ENCODE data around the gene RNF169. TPM values are rescaled to one million over a fixed set of nuclear protein-coding genes. Genes with fewer than 3 reads are reported as not detected.
"Not testable (repeated sequence)": the region's sequence is repeated elsewhere in the genome, so short reads cannot be mapped to it uniquely, and the experiment has no call there.

The RNF169 gene
- total RNA-seq, 2 donors from 2014 or later: 20.9 to 21.2 TPM

GRCh38 chr11:74768172-74768651, 19.6 kb downstream of the RNF169 start:
- not testable (repeated sequence) for H3K9me3 Mint-ChIP-seq, H3K27me3 Mint-ChIP-seq, H3K36me3 Mint-ChIP-seq
- DNase-seq (ENCODE audit: low spot score): peak; percentile 71
- Mint-ChIP-seq H3K4me1 (ENCODE audit: low read depth in 2 of 2) (peaks cover 42 to 47% of the 10 kb centered on the region in 2 donors), H3K27ac (peak overlapping the region; percentile 32 to 59), H3K4me3 (peak overlapping the region; percentile 63)
- peak; percentile 83 to 91 for ATAC-seq

GRCh38 chr11:74769055-74769707, 20.5 kb downstream of the RNF169 start:
- no peak for DNase-seq (ENCODE audit: low spot score)
- Mint-ChIP-seq H3K9me3 (no peaks in the 10 kb centered on the region), H3K4me1 (ENCODE audit: low read depth in 2 of 2) (peaks cover 39 to 40% of the 10 kb centered on the region in 2 donors), H3K27ac (peak overlapping the region; percentile 32 to 59), H3K27me3 (no peaks in the 10 kb centered on the region), H3K4me3 (peak overlapping the region; percentile 63), H3K36me3 (peaks cover 4% of the 10 kb centered on the region)
- ATAC-seq: no peak

GRCh38 chr11:74770456-74770855, 21.8 kb downstream of the RNF169 start:
- H3K4me3 Mint-ChIP-seq: no peak overlapping the region

GRCh38 chr11:74771139-74771538, 22.5 kb downstream of the RNF169 start:
- Mint-ChIP-seq H3K9me3 (no peaks in the 10 kb centered on the region), H3K4me3 (no peak overlapping the region), H3K4me1 (ENCODE audit: low read depth in 2 of 2) (peaks cover 42 to 50% of the 10 kb centered on the region in 2 donors), H3K36me3 (no peaks in the 10 kb centered on the region), H3K27ac (peak overlapping the region; percentile 21 to 71), H3K27me3 (no peaks in the 10 kb centered on the region)
- no peak for ATAC-seq
- no peak for DNase-seq (ENCODE audit: low spot score)

More at GRCh38 chr11:74770456-74770855, 21.8 kb downstream of the RNF169 start:
- Mint-ChIP-seq H3K36me3 (no peaks in the 10 kb centered on the region), H3K27ac (peak overlapping the region; percentile 53 to 71), H3K9me3 (no peaks in the 10 kb centered on the region), H3K27me3 (no peaks in the 10 kb centered on the region), H3K4me1 (ENCODE audit: low read depth in 2 of 2) (peaks cover 47 to 48% of the 10 kb centered on the region in 2 donors)
- ATAC-seq (no peak), DNase-seq (ENCODE audit: low spot score) (no peak)

GRCh38 chr11:74773476-74773875, 24.8 kb downstream of the RNF169 start:
- no peaks in the 10 kb centered on the region for H3K9me3 Mint-ChIP-seq
- no peaks in the 10 kb centered on the region for H3K36me3 Mint-ChIP-seq
- ATAC-seq (no peak), DNase-seq (ENCODE audit: low spot score) (no peak)
- peaks cover 39 to 50% of the 10 kb centered on the region in 2 donors for H3K4me1 Mint-ChIP-seq (ENCODE audit: low read depth in 2 of 2)
- H3K27ac Mint-ChIP-seq: no peak overlapping the region
- H3K27me3 Mint-ChIP-seq: no peaks in the 10 kb centered on the region
- no peak overlapping the region for H3K4me3 Mint-ChIP-seq

GRCh38 chr11:74775762-74776161, 27.1 kb downstream of the RNF169 start:
- Mint-ChIP-seq H3K27me3 (no peaks in the 10 kb centered on the region), H3K36me3 (no peaks in the 10 kb centered on the region), H3K4me1 (ENCODE audit: low read depth in 2 of 2) (peaks cover 23 to 31% of the 10 kb centered on the region in 2 donors), H3K4me3 (no peak overlapping the region), H3K9me3 (no peaks in the 10 kb centered on the region), H3K27ac (no peak overlapping the region)
- no peak for DNase-seq (ENCODE audit: low spot score)
- no peak for ATAC-seq

- Mint-ChIP-seq H3K27me3 (no peaks in the 10 kb centered on the region), H3K9me3 (no peaks in the 10 kb centered on the region), H3K36me3 (no peaks in the 10 kb centered on the region), H3K4me3 (no peak overlapping the region), H3K27ac (no peak overlapping the region), H3K4me1 (ENCODE audit: low read depth in 2 of 2) (peaks cover 20 to 31% of the 10 kb centered on the region in 2 donors)
- ATAC-seq: no peak
- DNase-seq (ENCODE audit: low spot score): no peak
Measured at GRCh38 chr11:74776546-74776945, 27.9 kb downstream of the RNF169 start.

- Mint-ChIP-seq H3K4me1 (ENCODE audit: low read depth in 2 of 2) (peaks cover 20 to 31% of the 10 kb centered on the region in 2 donors), H3K4me3 (no peak overlapping the region), H3K36me3 (no peaks in the 10 kb centered on the region), H3K9me3 (no peaks in the 10 kb centered on the region), H3K27ac (no peak overlapping the region), H3K27me3 (no peaks in the 10 kb centered on the region)
- ATAC-seq: no peak
- no peak for DNase-seq (ENCODE audit: low spot score)
Measured at GRCh38 chr11:74777038-74777437, 28.4 kb downstream of the RNF169 start.

GRCh38 chr11:74777877-74778276, 29.2 kb downstream of the RNF169 start:
- DNase-seq (ENCODE audit: low spot score) (no peak), ATAC-seq (no peak)
- no peaks in the 10 kb centered on the region for H3K9me3 Mint-ChIP-seq
- H3K27ac Mint-ChIP-seq: no peak overlapping the region
- no peaks in the 10 kb centered on the region for H3K36me3 Mint-ChIP-seq
- H3K4me1 Mint-ChIP-seq (ENCODE audit: low read depth in 2 of 2): peaks cover 20 to 29% of the 10 kb centered on the region in 2 donors
- no peaks in the 10 kb centered on the region for H3K27me3 Mint-ChIP-seq
- no peak overlapping the region for H3K4me3 Mint-ChIP-seq

GRCh38 chr11:74778581-74778980, 29.9 kb downstream of the RNF169 start:
- Mint-ChIP-seq H3K36me3 (no peaks in the 10 kb centered on the region), H3K27ac (no peak overlapping the region), H3K9me3 (no peaks in the 10 kb centered on the region), H3K4me1 (ENCODE audit: low read depth in 2 of 2) (peaks cover 24 to 30% of the 10 kb centered on the region in 2 donors), H3K4me3 (no peak overlapping the region), H3K27me3 (no peaks in the 10 kb centered on the region)
- DNase-seq (ENCODE audit: low spot score): no peak
- ATAC-seq: no peak

- H3K9me3 Mint-ChIP-seq: no peaks in the 10 kb centered on the region
- no peaks in the 10 kb centered on the region for H3K27me3 Mint-ChIP-seq
- peaks cover 27 to 38% of the 10 kb centered on the region in 2 donors for H3K4me1 Mint-ChIP-seq (ENCODE audit: low read depth in 2 of 2)
- DNase-seq (ENCODE audit: low spot score): no peak
- no peak overlapping the region for H3K4me3 Mint-ChIP-seq
- no peaks in the 10 kb centered on the region for H3K36me3 Mint-ChIP-seq
- no peak for ATAC-seq
- no peak overlapping the region for H3K27ac Mint-ChIP-seq
Measured at GRCh38 chr11:74780248-74781005, 31.8 kb downstream of the RNF169 start.

GRCh38 chr11:74783241-74783871, 34.7 kb downstream of the RNF169 start:
- peak; percentile 85 to 91 for ATAC-seq
- Mint-ChIP-seq H3K27me3 (no peaks in the 10 kb centered on the region), H3K9me3 (no peaks in the 10 kb centered on the region), H3K4me1 (ENCODE audit: low read depth in 2 of 2) (peaks cover 21 to 30% of the 10 kb centered on the region in 2 donors), H3K27ac (peak overlapping the region; percentile 73 to 94), H3K4me3 (peak overlapping the region; percentile 74), H3K36me3 (no peaks in the 10 kb centered on the region)
- no peak for DNase-seq (ENCODE audit: low spot score)

- peaks cover 23 to 30% of the 10 kb centered on the region in 2 donors for H3K4me1 Mint-ChIP-seq (ENCODE audit: low read depth in 2 of 2)
- ATAC-seq (no peak), DNase-seq (ENCODE audit: low spot score) (no peak)
- H3K36me3 Mint-ChIP-seq: no peaks in the 10 kb centered on the region
- H3K27ac Mint-ChIP-seq: peak overlapping the region; percentile 73 to 94
- H3K4me3 Mint-ChIP-seq: peak overlapping the region; percentile 56
- H3K27me3 Mint-ChIP-seq: no peaks in the 10 kb centered on the region
- no peaks in the 10 kb centered on the region for H3K9me3 Mint-ChIP-seq
Measured at GRCh38 chr11:74784234-74784633, 35.6 kb downstream of the RNF169 start.

- H3K9me3 Mint-ChIP-seq: no peaks in the 10 kb centered on the region
- ATAC-seq (no peak), DNase-seq (ENCODE audit: low spot score) (no peak)
- no peak overlapping the region for H3K4me3 Mint-ChIP-seq
- H3K27me3 Mint-ChIP-seq: no peaks in the 10 kb centered on the region
- peaks cover 23 to 30% of the 10 kb centered on the region in 2 donors for H3K4me1 Mint-ChIP-seq (ENCODE audit: low read depth in 2 of 2)
- H3K36me3 Mint-ChIP-seq: no peaks in the 10 kb centered on the region
- H3K27ac Mint-ChIP-seq: peak overlapping the region; percentile 73 to 94
Measured at GRCh38 chr11:74784726-74785125, 36.1 kb downstream of the RNF169 start.

All from natural killer cell treated with Interleukin-12 subunit alpha and Interleukin-12 subunit beta and Interleukin-15 and Interleukin-18, amount 100 ng/mL, for 72 hours (primary cell).